H1 (cell line): Measurements from ENCODE around the gene CAPN10. TPM values are rescaled to one million over a fixed set of nuclear protein-coding genes. Genes with fewer than 3 reads are reported as not detected.

Experiments used
- CTCF ChIA-PET: fragments of 300-600 bp; sonication (Branson Sonifier 250); formaldehyde crosslinking; loops from one replicate; lab custom pipeline; 2021; ENCODE audit not compliant: partially characterized antibody; lab: Charles Lee
- POLR2A ChIA-PET: fragments of 300-600 bp; sonication (Branson Sonifier 250); formaldehyde crosslinking; loops from one replicate; lab custom pipeline; 2021; ENCODE audit warnings: inconsistent platforms; ENCODE audit not compliant: partially characterized antibody; lab: Charles Lee
- DNase-seq, 2 experiments: peaks; one replicate each; pipeline versions ENCODE4 v3.0.0 to v3.0.0-alpha.2; 2010 to 2022; ENCODE audit warnings: low spot score in 2 of 2, low read depth in 1 of 2, mixed read lengths in 1 of 2
- FAIRE-seq: peaks from 2 replicates; lab custom pipeline; 2011; peaks lifted over from hg19 to GRCh38; lab: Jason Lieb, UNC
- H2AFZ ChIP-seq: 2 replicates; pipeline ENCODE4 v1.8.1; 2012; ENCODE audit warnings: low read length, inconsistent platforms
- H2AK5ac ChIP-seq: 2 replicates; pipeline ENCODE4 v1.6.1; 2013; ENCODE audit warnings: low read depth, low read length
- H2BK120ac ChIP-seq: replicated peaks from 2 replicates; pipeline ENCODE3; 2013; ENCODE audit warnings: low read depth, low read length, inconsistent platforms
- H2BK12ac ChIP-seq: 2 replicates; pipeline ENCODE4 v1.6.1; 2013; ENCODE audit warnings: low read depth, low read length
- H2BK15ac ChIP-seq: 2 replicates; pipeline ENCODE4 v1.6.1; 2013; ENCODE audit warnings: low read length
- H2BK20ac ChIP-seq: 2 replicates; pipeline ENCODE4 v1.6.1; 2013; ENCODE audit warnings: low read length
- H2BK5ac ChIP-seq: 2 replicates; pipeline ENCODE4 v1.6.1; 2013; ENCODE audit warnings: low read depth, low read length
- H3K14ac ChIP-seq: 2 replicates; pipeline ENCODE4 v1.6.1; 2013; ENCODE audit warnings: inconsistent platforms; ENCODE audit not compliant: insufficient read length
- H3K18ac ChIP-seq: 2 replicates; pipeline ENCODE4 v1.6.1; 2013; ENCODE audit warnings: low read length; ENCODE audit errors: extremely low read depth
- H3K23ac ChIP-seq: 2 replicates; pipeline ENCODE4 v1.6.1; 2013; ENCODE audit warnings: inconsistent platforms; ENCODE audit not compliant: insufficient read length
- H3K23me2 ChIP-seq: 2 replicates; pipeline ENCODE4 v1.6.1; 2013; ENCODE audit warnings: low read depth, low read length
- H3K27ac ChIP-seq: 2 replicates; pipeline ENCODE4 v1.6.1; 2011; ENCODE audit warnings: low read depth, low read length, inconsistent platforms
- H3K27me3 ChIP-seq, 4 experiments: replicated peaks in 1 of 4; 1 replicate in 1 of 4; 2 replicates in 3 of 4; pipeline versions ENCODE4 v1.6.1 to v1.8.1; 2011 to 2013; ENCODE audit warnings: low read length in 3 of 4, mild to moderate bottlenecking in 3 of 4, inconsistent platforms in 2 of 4, mixed read lengths in 2 of 4, moderate library complexity in 1 of 4; ENCODE audit not compliant: control insufficient read depth in 3 of 4, insufficient read depth in 3 of 4; ENCODE audit errors: extremely low read depth in 1 of 4
- H3K36me3 ChIP-seq, 4 experiments: 2 replicates each; pipeline versions ENCODE4 v1.6.1 to v1.8.1; 2011 to 2013; ENCODE audit warnings: mild to moderate bottlenecking in 4 of 4, low read length in 3 of 4, moderate library complexity in 2 of 4, control low read depth in 1 of 4, inconsistent platforms in 1 of 4; ENCODE audit not compliant: insufficient read depth in 4 of 4, control insufficient read depth in 2 of 4
- H3K4ac ChIP-seq: replicated peaks from 2 replicates; pipeline ENCODE3; 2013; ENCODE audit warnings: low read length, low read depth, mixed read lengths, inconsistent platforms; ENCODE audit not compliant: insufficient read length
- H3K4me1 ChIP-seq, 4 experiments: replicated peaks in 1 of 4; 1 replicate in 1 of 4; 2 replicates in 3 of 4; pipeline versions ENCODE4 v1.6.1 to v1.8.1; 2011 to 2013; ENCODE audit warnings: low read length in 3 of 4, inconsistent platforms in 2 of 4, mixed read lengths in 1 of 4; ENCODE audit not compliant: insufficient read depth in 4 of 4, control insufficient read depth in 3 of 4
- H3K4me2 ChIP-seq, 2 experiments: 2 replicates each; pipeline versions ENCODE4 v1.6.1 to v1.8.1; 2011 to 2013; ENCODE audit warnings: low read depth in 2 of 2, low read length in 2 of 2, control low read depth in 1 of 2, inconsistent platforms in 1 of 2, mild to moderate bottlenecking in 1 of 2; ENCODE audit not compliant: insufficient read depth in 1 of 2
- H3K4me3 ChIP-seq, 4 experiments: fragments of 200-600, 300-600 bp in 1 of 4; sonication (generic), shearing (Covaris generic), sonication (Bioruptor Twin) in 1 of 4; 2 replicates each; pipeline versions ENCODE4 v1.5.1 to v1.8.1; 2011 to 2016; ENCODE audit warnings: low read length in 4 of 4, low read depth in 3 of 4, control low read depth in 2 of 4, inconsistent platforms in 2 of 4, mild to moderate bottlenecking in 2 of 4, mixed read lengths in 1 of 4, moderate library complexity in 1 of 4; ENCODE audit not compliant: insufficient read depth in 2 of 4; ENCODE audit errors: extremely low read depth in 1 of 4
- H3K56ac ChIP-seq: replicated peaks from 2 replicates; pipeline ENCODE3; 2013; ENCODE audit warnings: low read depth, mild to moderate bottlenecking, mixed read lengths, low read length, inconsistent platforms; ENCODE audit not compliant: insufficient read length
- H3K79me1 ChIP-seq: 2 replicates; pipeline ENCODE4 v1.6.1; 2013; ENCODE audit warnings: low read depth, low read length, control low read depth
- H3K79me2 ChIP-seq, 2 experiments: 2 replicates each; pipeline versions ENCODE4 v1.6.1 to v1.8.1; 2012 to 2013; ENCODE audit warnings: low read length in 2 of 2, mild to moderate bottlenecking in 2 of 2, inconsistent platforms in 1 of 2; ENCODE audit not compliant: insufficient read depth in 2 of 2, control insufficient read depth in 1 of 2
- H3K9ac ChIP-seq, 4 experiments: replicated peaks in 1 of 4; 1 replicate in 1 of 4; 2 replicates in 3 of 4; pipeline versions ENCODE4 v1.6.1 to v1.8.1; 2011 to 2013; ENCODE audit warnings: low read depth in 3 of 4, low read length in 3 of 4, control low read depth in 2 of 4, mild to moderate bottlenecking in 2 of 4, moderate library complexity in 2 of 4, inconsistent platforms in 1 of 4; ENCODE audit errors: extremely low read depth in 1 of 4
- H3K9me3 ChIP-seq, 2 experiments: 2 replicates each; pipeline versions ENCODE4 v1.6.1 to v1.8.1; 2012 to 2013; ENCODE audit warnings: mild to moderate bottlenecking in 2 of 2, moderate library complexity in 2 of 2, control low read depth in 1 of 2, inconsistent platforms in 1 of 2, low read depth in 1 of 2, low read length in 1 of 2, mixed read lengths in 1 of 2; ENCODE audit not compliant: insufficient read depth in 2 of 2
- H4K20me1 ChIP-seq, 2 experiments: replicated peaks in 1 of 2; 2 replicates each; pipeline versions ENCODE3 to v1.8.1; 2011 to 2013; ENCODE audit warnings: inconsistent platforms in 2 of 2, low read length in 2 of 2, mild to moderate bottlenecking in 1 of 2; ENCODE audit not compliant: insufficient read depth in 2 of 2, control insufficient read depth in 1 of 2
- H4K5ac ChIP-seq: 2 replicates; pipeline ENCODE4 v1.6.1; 2013; ENCODE audit warnings: low read length, low read depth, mixed read lengths, inconsistent platforms; ENCODE audit not compliant: insufficient read length
- H4K8ac ChIP-seq: 2 replicates; pipeline ENCODE4 v1.8.0; 2013; ENCODE audit warnings: mild to moderate bottlenecking, moderate library complexity, low read length, inconsistent platforms; ENCODE audit not compliant: insufficient read depth; ENCODE audit errors: extremely low read depth
- H4K91ac ChIP-seq: replicated peaks from 2 replicates; pipeline ENCODE3; 2013; ENCODE audit warnings: low read length, mixed read lengths, inconsistent platforms; ENCODE audit not compliant: insufficient read length
- ASH2L ChIP-seq: fragments of 200-600, 300-600 bp; sonication (generic); IDR thresholded peaks from one replicate; pipeline ENCODE4 v1.7.1; 2017; ENCODE audit warnings: low read length
- CEBPB ChIP-seq: IDR thresholded peaks from 2 replicates; pipeline ENCODE4 v1.6.1; 2012; ENCODE audit warnings: low read depth, low read length
- MAFK ChIP-seq: IDR thresholded peaks from 2 replicates; pipeline ENCODE4 v1.6.1; 2012; ENCODE audit warnings: low read depth, mild to moderate bottlenecking, improper control_type of control experiment, low read length
- PHF8 ChIP-seq: fragments of 200-600 bp; sonication (generic); conservative IDR thresholded peaks from 2 replicates; pipeline ENCODE4 v1.7.1; 2012; ENCODE audit warnings: low read depth, mild to moderate bottlenecking, inconsistent platforms, low read length, moderate library complexity
- RXRA ChIP-seq: IDR thresholded peaks from 2 replicates; pipeline ENCODE4 v1.6.1; 2011; ENCODE audit warnings: low read depth, mild to moderate bottlenecking, low read length, moderate library complexity; ENCODE audit not compliant: insufficient read depth
- SAP30 ChIP-seq: fragments of 300-600 bp; sonication (generic); IDR thresholded peaks from 2 replicates; pipeline ENCODE4 v1.7.1; 2012; ENCODE audit warnings: low read length, moderate library complexity, mild to moderate bottlenecking, inconsistent platforms; ENCODE audit not compliant: insufficient read depth, insufficient replicate concordance
- SP2 ChIP-seq: IDR thresholded peaks from 2 replicates; pipeline ENCODE4 v1.6.1; 2012; ENCODE audit warnings: mild to moderate bottlenecking, low read length, inconsistent platforms
- SUZ12 ChIP-seq: fragments of 200-600 bp; sonication (generic); IDR thresholded peaks from 2 replicates; pipeline ENCODE4 v1.6.1; 2012; ENCODE audit warnings: mild to moderate bottlenecking, inconsistent platforms, low read length, moderate library complexity, mixed read lengths
- YY1 ChIP-seq: IDR thresholded peaks from 2 replicates; pipeline ENCODE4 v1.6.1; 2011; ENCODE audit warnings: low read depth, mild to moderate bottlenecking, low read length
- WGBS, 2 experiments: shearing (Covaris generic) in 1 of 2; methylation state at CpG; one replicate each; pipeline versions ENCODE4 v1.1.6 to v1.1.7; 2013 to 2015; ENCODE audit warnings: low lambda C conversion rate in 2 of 2, mixed read lengths in 2 of 2, inconsistent platforms in 1 of 2, low coverage in 1 of 2, missing lambda C conversion rate in 1 of 2; ENCODE audit not compliant: insufficient replicate concordance in 2 of 2, insufficient coverage in 1 of 2, insufficient read length in 1 of 2; ENCODE audit errors: extremely low coverage in 1 of 2, missing lambda C conversion rate in 1 of 2; 5-methylcytosine and 5-hydroxymethylcytosine counted together
- polyA plus RNA-seq, 7 experiments: library from polyadenylated mRNA; depleted of rRNA in 3 of 7; stranded (reverse) in 5 of 7; unstranded in 2 of 7; fragments of >200 nt in 5 of 7; fragments of 200-250 nt in 2 of 7; gene quantifications; 1 replicate in 5 of 7; 2 replicates in 1 of 7; 4 replicates in 1 of 7; pipeline versions ENCODE4 v1.2.1 to v1.2.3, GENCODE V29; 2011 to 2013; ENCODE audit warnings: missing spikeins in 2 of 7, mixed read lengths in 2 of 7
- total RNA-seq: library from RNA; stranded (reverse); fragmentation: NEBNext Ultra II Directional; extraction: Animal tissue kit (Norgen Biotek cat#: 25700); gene quantifications from 2 replicates; pipeline ENCODE4 v1.2.1, GENCODE V29; 2021
- TF ChIP-seq, protein P1 (sequence below): IDR thresholded peaks from 2 replicates; pipeline ENCODE4 v1.6.1; 2011; ENCODE audit warnings: low read depth, mild to moderate bottlenecking, low read length; ENCODE audit not compliant: insufficient read depth

The CAPN10 gene
- total and polyA plus RNA-seq, 2 of the 8 experiments (the other 6 are each of a cell fraction or from before 2014, with no cell fraction given) = 30.7 to 39.8 TPM

DNA sequence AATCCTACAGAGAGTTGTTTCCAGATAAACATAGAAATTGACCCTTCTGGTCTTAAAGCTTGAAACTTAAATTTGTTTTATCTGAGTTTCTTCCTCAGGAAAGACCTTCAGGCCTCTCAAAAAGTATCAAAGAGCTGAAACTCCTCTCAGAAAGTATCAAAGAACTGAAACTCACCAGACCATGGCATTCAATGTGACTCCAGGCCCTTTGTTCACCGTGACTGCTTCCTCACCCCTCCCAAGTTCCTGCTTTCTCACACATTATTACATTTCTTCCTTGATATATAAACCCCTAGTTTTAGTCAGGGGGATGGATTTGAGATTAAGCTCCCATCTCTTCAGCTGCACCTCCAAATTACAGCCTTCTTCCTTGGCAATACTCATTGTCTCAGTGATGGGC is 34.7 kb upstream of the CAPN10 start:
- no peaks in the 10 kb centered on the region for H4K20me1 ChIP-seq
- no peaks in the 10 kb centered on the region for H3K79me2 ChIP-seq
- no peak overlapping the region for H3K18ac ChIP-seq
- no peak overlapping the region for H2BK12ac ChIP-seq
- H2BK5ac ChIP-seq = no peak overlapping the region
- H3K27me3 ChIP-seq = peaks cover 0 to 5% (median 0%) of the 10 kb centered on the region in 4 experiments; a peak in 1 of 7 replicates
- no peak overlapping the region for H3K56ac ChIP-seq
- FAIRE-seq = no peak
- no peak overlapping the region for H3K27ac ChIP-seq
- no peak overlapping the region for H4K91ac ChIP-seq
- no peak overlapping the region for H2AK5ac ChIP-seq
- TF ChIP-seq YY1 (no peak), ASH2L (no peak), SUZ12 (no peak), SP2 (no peak), RXRA (no peak), SAP30 (no peak), MAFK (no peak), CEBPB (no peak), PHF8 (no peak)
- TF ChIP-seq, protein P1, sequence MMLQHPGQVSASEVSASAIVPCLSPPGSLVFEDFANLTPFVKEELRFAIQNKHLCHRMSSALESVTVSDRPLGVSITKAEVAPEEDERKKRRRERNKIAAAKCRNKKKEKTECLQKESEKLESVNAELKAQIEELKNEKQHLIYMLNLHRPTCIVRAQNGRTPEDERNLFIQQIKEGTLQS = no peak
- H3K14ac ChIP-seq = no peak overlapping the region
- ChIA-PET POLR2A (no interaction called here), CTCF (interaction anchor here (0.5 to 1.9 kb wide), 3 partner anchors 9 to 54 kb away, joined by 3 to 5 read pairs (median 4); no protein-coding TSS in a partner anchor)
- no peak overlapping the region for H2BK15ac ChIP-seq
- 0% methylated on average over 1 of the region's 1 CpG; no CpG with 5 or more reads in 1 of the 2 experiments for WGBS, 2 experiments
- no peak overlapping the region for H4K8ac ChIP-seq
- H3K4me1 ChIP-seq = peaks cover 0 to 3% (median 0%) of the 10 kb centered on the region in 4 experiments; a peak in 2 of 7 replicates
- no peak overlapping the region for H2AFZ ChIP-seq
- DNase-seq = no peak
- no peak overlapping the region for H4K5ac ChIP-seq
- H3K79me1 ChIP-seq = 0 out of 2 replicates have a peak, but pooled peaks cover 2% of the 10 kb centered on the region
- H3K9ac ChIP-seq = no peak overlapping the region
- H3K36me3 ChIP-seq = peaks cover 0 to 5% (median 3%) of the 10 kb centered on the region in 4 experiments; a peak in 2 of 8 replicates
- no peak overlapping the region for H2BK120ac ChIP-seq
- H2BK20ac ChIP-seq = no peak overlapping the region
- H3K4me3 ChIP-seq = no peak overlapping the region
- no peak overlapping the region for H3K4me2 ChIP-seq
- no peaks in the 10 kb centered on the region for H3K23me2 ChIP-seq
- no peak overlapping the region for H3K4ac ChIP-seq
- peaks cover 6 to 11% of the 10 kb centered on the region in 2 experiments; a peak in 2 of 4 replicates for H3K9me3 ChIP-seq
- no peak overlapping the region for H3K23ac ChIP-seq
